IMR-90 (cell line): Measurements from ENCODE around the gene HEBP1. TPM values are rescaled to one million over a fixed set of nuclear protein-coding genes. Genes with fewer than 3 reads are reported as not detected.
A peak's percentile ranks its signal among the peaks of the same experiment; 100 is the strongest.

ENCODE experiments used
- ATAC-seq: fragments of 200-7000 bp; cut with Tn5 transposase; 2 replicates; pipeline ENCODE4 v1.9.1; 2020; ENCODE audit warnings: low read depth, mild to moderate bottlenecking, moderate library complexity
- BruUV-seq: library from RNA; stranded (reverse); fragments of 400-500 nt; replicated peaks from 2 replicates; lab custom pipeline; 2021; lab: Mats Ljungman, UMichigan
- CTCF ChIA-PET: fragments of 300-600 bp; formaldehyde crosslinking; extraction: SDS; loops from one replicate; lab custom pipeline; 2021; ENCODE audit warnings: antibody characterized with exemption; lab: Yijun Ruan, JAX
- POLR2A ChIA-PET: fragments of 300-600 bp; sonication (Branson Sonifier 250); formaldehyde crosslinking; loops from one replicate; lab custom pipeline; 2022; ENCODE audit warnings: antibody characterized with exemption; ENCODE audit not compliant: unreplicated experiment; lab: Charles Lee
- DNase-seq: peaks from one replicate; pipeline ENCODE4 v3.0.0; 2013
- H2AFZ ChIP-seq: replicated peaks from 2 replicates; pipeline ENCODE3; 2013; ENCODE audit warnings: low read length, mild to moderate bottlenecking; ENCODE audit not compliant: poor library complexity
- H2AK5ac ChIP-seq: 2 replicates; pipeline ENCODE4 v1.6.1; 2013; ENCODE audit warnings: low read depth, low read length, inconsistent platforms
- H2AK9ac ChIP-seq: replicated peaks from 2 replicates; pipeline ENCODE3; 2013; ENCODE audit warnings: mild to moderate bottlenecking, low read depth, low read length, moderate library complexity; ENCODE audit not compliant: poor library complexity
- H2BK120ac ChIP-seq: 2 replicates; pipeline ENCODE4 v1.6.1; 2013; ENCODE audit warnings: low read depth, low read length, inconsistent platforms
- H2BK15ac ChIP-seq: 3 replicates; pipeline ENCODE4 v1.6.1; 2013; ENCODE audit warnings: low read depth, low read length, inconsistent platforms
- H2BK20ac ChIP-seq: 2 replicates; pipeline ENCODE4 v1.6.1; 2013; ENCODE audit warnings: low read depth, mild to moderate bottlenecking, inconsistent platforms, low read length, moderate library complexity
- H2BK5ac ChIP-seq: 2 replicates; pipeline ENCODE4 v1.6.1; 2013; ENCODE audit warnings: mild to moderate bottlenecking, low read depth, low read length, inconsistent platforms; ENCODE audit not compliant: poor library complexity, severe bottlenecking
- H3K14ac ChIP-seq: replicated peaks from 2 replicates; pipeline ENCODE4 v1.6.1; 2013; ENCODE audit warnings: low read depth, low read length, inconsistent platforms
- H3K18ac ChIP-seq: 2 replicates; pipeline ENCODE4 v1.6.1; 2013; ENCODE audit warnings: low read depth, low read length, control low read depth
- H3K23ac ChIP-seq: 2 replicates; pipeline ENCODE4 v1.6.1; 2013; ENCODE audit warnings: low read depth, low read length, inconsistent platforms
- H3K27ac ChIP-seq: 2 replicates; pipeline ENCODE4 v1.5.1; 2013; ENCODE audit warnings: mild to moderate bottlenecking, control low read depth, low read length; ENCODE audit not compliant: insufficient read depth
- H3K27me3 ChIP-seq: 2 replicates; pipeline ENCODE4 v1.6.1; 2013; ENCODE audit warnings: low read length; ENCODE audit not compliant: control insufficient read depth, insufficient read depth
- H3K36me3 ChIP-seq: 2 replicates; pipeline ENCODE4 v1.6.1; 2013; ENCODE audit warnings: low read length, mixed read lengths; ENCODE audit not compliant: control insufficient read depth, insufficient read depth
- H3K4ac ChIP-seq: 2 replicates; pipeline ENCODE4 v1.6.1; 2013; ENCODE audit warnings: low read depth, low read length, inconsistent platforms
- H3K4me1 ChIP-seq: 2 replicates; pipeline ENCODE4 v1.6.1; 2013; ENCODE audit warnings: low read length, mixed read lengths; ENCODE audit not compliant: control insufficient read depth, insufficient read depth
- H3K4me2 ChIP-seq: 2 replicates; pipeline ENCODE4 v1.6.1; 2013; ENCODE audit warnings: low read depth, mild to moderate bottlenecking, control low read depth, low read length, moderate library complexity
- H3K4me3 ChIP-seq: 2 replicates; pipeline ENCODE4 v1.5.1; 2013; ENCODE audit warnings: low read depth, mild to moderate bottlenecking, control low read depth, low read length, moderate library complexity; ENCODE audit not compliant: insufficient read depth
- H3K56ac ChIP-seq: 2 replicates; pipeline ENCODE4 v1.6.1; 2013; ENCODE audit warnings: low read length, inconsistent platforms; ENCODE audit not compliant: insufficient read depth; ENCODE audit errors: extremely low read depth
- H3K79me1 ChIP-seq, 2 experiments: 2 replicates each; pipeline ENCODE4 v1.6.1; 2013; ENCODE audit warnings: low read length in 2 of 2, inconsistent platforms in 1 of 2, low read depth in 1 of 2
- H3K9ac ChIP-seq: 2 replicates; pipeline ENCODE4 v1.6.1; 2013; ENCODE audit warnings: low read depth, low read length, control low read depth
- H3K9me1 ChIP-seq: 2 replicates; pipeline ENCODE4 v1.6.1; 2013; ENCODE audit warnings: low read length, inconsistent platforms; ENCODE audit not compliant: insufficient read depth
- H3K9me3 ChIP-seq: 2 replicates; pipeline ENCODE4 v1.6.1; 2013; ENCODE audit warnings: low read length; ENCODE audit not compliant: control insufficient read depth, insufficient read depth
- H4K20me1 ChIP-seq: 2 replicates; pipeline ENCODE4 v1.6.1; 2013; ENCODE audit warnings: low read length, inconsistent platforms; ENCODE audit not compliant: insufficient read depth
- H4K5ac ChIP-seq: 2 replicates; pipeline ENCODE4 v1.6.1; 2013; ENCODE audit warnings: mild to moderate bottlenecking, low read depth, low read length, control low read depth
- H4K8ac ChIP-seq, 2 experiments: 2 replicates each; pipeline ENCODE4 v1.6.1; 2013; ENCODE audit warnings: low read depth in 2 of 2, low read length in 2 of 2, control low read depth in 1 of 2, inconsistent platforms in 1 of 2
- H4K91ac ChIP-seq: 2 replicates; pipeline ENCODE4 v1.6.1; 2013; ENCODE audit warnings: low read depth, low read length, inconsistent platforms; ENCODE audit not compliant: insufficient read depth
- BHLHE40 ChIP-seq: fragments of 150-350 bp; IDR thresholded peaks from 2 replicates; pipeline ENCODE4 v1.6.1; 2016; ENCODE audit warnings: mild to moderate bottlenecking, low read depth, low read length
- CEBPB ChIP-seq: IDR thresholded peaks from 2 replicates; pipeline ENCODE4 v1.6.1; 2012; ENCODE audit warnings: low read depth, low read length, improper control_type of control experiment
- CHD1 ChIP-seq: IDR thresholded peaks from 2 replicates; pipeline ENCODE4 v1.6.1; 2012; ENCODE audit warnings: low read depth, low read length, improper control_type of control experiment
- CTCF ChIP-seq: conservative IDR thresholded peaks from 2 replicates; pipeline ENCODE4 v1.5.1; 2012; ENCODE audit warnings: mild to moderate bottlenecking, low read depth, low read length, improper control_type of control experiment
- ELK1 ChIP-seq: fragments of 150-350 bp; IDR thresholded peaks from 2 replicates; pipeline ENCODE4 v1.6.1; 2016; ENCODE audit warnings: low read depth, mild to moderate bottlenecking, low read length, moderate library complexity, borderline replicate concordance
- FOS ChIP-seq: fragments of 150-350 bp; IDR thresholded peaks from 2 replicates; pipeline ENCODE4 v1.6.1; 2016; ENCODE audit warnings: low read depth, low read length
- MAFK ChIP-seq: IDR thresholded peaks from 2 replicates; pipeline ENCODE4 v1.6.1; 2012; ENCODE audit warnings: low read depth, low read length, improper control_type of control experiment
- MAZ ChIP-seq: IDR thresholded peaks from 2 replicates; pipeline ENCODE4 v1.6.1; 2012; ENCODE audit warnings: low read depth, mild to moderate bottlenecking, low read length, improper control_type of control experiment, moderate library complexity, borderline replicate concordance
- MXI1 ChIP-seq: IDR thresholded peaks from 2 replicates; pipeline ENCODE4 v1.6.1; 2012; ENCODE audit warnings: low read depth, mild to moderate bottlenecking, low read length, moderate library complexity, borderline replicate concordance
- NFE2L2 ChIP-seq: fragments of 150-350 bp; IDR thresholded peaks from 2 replicates; pipeline ENCODE4 v1.6.1; 2016; ENCODE audit warnings: low read depth, mild to moderate bottlenecking, low read length
- POLR2A ChIP-seq: IDR thresholded peaks from 2 replicates; pipeline ENCODE4 v1.6.1; 2012; ENCODE audit warnings: mild to moderate bottlenecking, low read depth, low read length
- RAD21 ChIP-seq: IDR thresholded peaks from 2 replicates; pipeline ENCODE4 v1.6.1; 2012; ENCODE audit warnings: low read length, improper control_type of control experiment
- RCOR1 ChIP-seq: IDR thresholded peaks from 2 replicates; pipeline ENCODE4 v1.6.1; 2012; ENCODE audit warnings: mild to moderate bottlenecking, low read length, improper control_type of control experiment; ENCODE audit not compliant: insufficient replicate concordance
- RFX5 ChIP-seq: IDR thresholded peaks from 2 replicates; pipeline ENCODE4 v1.8.0; 2012; ENCODE audit warnings: low read depth, mild to moderate bottlenecking, low read length, moderate library complexity
- SMC3 ChIP-seq: fragments of 150-350 bp; IDR thresholded peaks from 2 replicates; pipeline ENCODE4 v1.6.1; 2016; ENCODE audit warnings: low read depth, mild to moderate bottlenecking, antibody characterized with exemption, low read length, moderate library complexity
- USF2 ChIP-seq: fragments of 150-350 bp; IDR thresholded peaks from 2 replicates; pipeline ENCODE4 v1.6.1; 2017; ENCODE audit warnings: mild to moderate bottlenecking, antibody characterized with exemption, low read length, low read depth
- WGBS, 2 experiments: methylation state at CpG; one replicate each; pipeline versions ENCODE4 v1.1.5 to v1.1.7; 2013; ENCODE audit warnings: missing lambda C conversion rate in 2 of 2; ENCODE audit not compliant: insufficient read length in 1 of 2; ENCODE audit errors: extremely low coverage in 2 of 2; 5-methylcytosine and 5-hydroxymethylcytosine counted together
- dilution Hi-C: fragments of 300-500 bp; cut with HindIII; formaldehyde crosslinking; loops from one replicate; pipeline ENCODE4 v1.14.3; 2018; ENCODE audit warnings: low sequenced_read_pairs; ENCODE audit not compliant: unreplicated experiment
- in situ Hi-C: fragments of 300-500 bp; cut with MboI; formaldehyde crosslinking; loops from 3 replicates; pipeline ENCODE4 v1.14.3; 2019; ENCODE audit warnings: low sequenced_read_pairs, inconsistent platforms, mixed read lengths
- intact Hi-C: fragments of 100-400 bp; cut with micrococcal nuclease; formaldehyde crosslinking; loops from 2 replicates; pipeline ENCODE4 v1.10.0; 2022
- polyA plus RNA-seq, 3 experiments: library from polyadenylated mRNA; depleted of rRNA; stranded (reverse); fragments of >200 nt; gene quantifications; 2 replicates each; pipeline ENCODE4 v1.2.3, GENCODE V29; 2012; ENCODE audit warnings: low replicate concordance in 1 of 3
- total RNA-seq: library from RNA; depleted of rRNA; stranded (reverse); fragments of >200 nt; gene quantifications from 2 replicates; pipeline ENCODE4 v1.2.3, GENCODE V29; 2012

HEBP1 gene
- total and polyA plus RNA-seq, 2 of the 4 experiments (the other 2 are of a cell fraction): 18.8 to 49.2 TPM

GRCh38 chr12:13024531-13024916 lies 24.5 kb upstream of the HEBP1 start:
- no peak overlapping the region for H2BK15ac ChIP-seq
- no peak overlapping the region for H4K8ac ChIP-seq
- H4K91ac ChIP-seq: no peak overlapping the region
- no peak overlapping the region for H4K5ac ChIP-seq
- dilution Hi-C loops (no loop called here), in situ Hi-C loops (no loop called here), intact Hi-C loops (loop anchor here (1.0 to 5.0 kb wide), 5 partner anchors 58 to 508 kb away; no protein-coding TSS in a partner anchor)
- BruUV-seq: no TSS peak
- 67% methylated on average over 2 of the region's 5 CpGs; no CpG with 5 or more reads in 1 of the 2 experiments for WGBS, 2 experiments
- no peak overlapping the region for H3K56ac ChIP-seq
- H2AK9ac ChIP-seq: no peak overlapping the region
- H2AFZ ChIP-seq: no peak overlapping the region
- no peak overlapping the region for H3K14ac ChIP-seq
- no peak overlapping the region for H3K9ac ChIP-seq
- H3K4me2 ChIP-seq: no peak overlapping the region
- no peak overlapping the region; the same call in 1 of the 2 replicates for H2BK120ac ChIP-seq
- H2BK5ac ChIP-seq: no peak overlapping the region
- no peak overlapping the region for H3K4me3 ChIP-seq
- no peak overlapping the region for H2BK20ac ChIP-seq
- H3K27me3 ChIP-seq: peaks cover 2% of the 10 kb centered on the region; the same call in 1 of the 2 replicates
- TF ChIP-seq NFE2L2 (no peak), RAD21 (no peak), RCOR1 (no peak), RFX5 (no peak), MAFK (no peak), USF2 (no peak), CTCF (no peak), BHLHE40 (no peak), CHD1 (no peak), POLR2A (no peak), MXI1 (no peak), CEBPB (no peak), MAZ (no peak), ELK1 (no peak), FOS (no peak), SMC3 (no peak)
- H2AK5ac ChIP-seq: 0 out of 2 replicates have a peak overlapping the region, but pooled peaks have one; percentile 43
- H4K20me1 ChIP-seq: no peaks in the 10 kb centered on the region
- peak overlapping the region; percentile 30; the same call in 1 of the 2 replicates for H3K4ac ChIP-seq
- H3K79me1 ChIP-seq: no peaks in the 10 kb centered on the region
- ChIA-PET CTCF (interaction anchor here (0.6 to 2.2 kb wide), 20 partner anchors 9 to 211 kb away, joined by 3 to 19 read pairs (median 4); partner anchors contain the start of gene EMP1), POLR2A (no interaction called here)
- ATAC-seq (no peak), DNase-seq (no peak)
- H3K9me3 ChIP-seq: no peaks in the 10 kb centered on the region
- H3K36me3 ChIP-seq: no peaks in the 10 kb centered on the region
- H3K9me1 ChIP-seq: no peaks in the 10 kb centered on the region
- H3K23ac ChIP-seq: no peak overlapping the region
- H3K27ac ChIP-seq: no peak overlapping the region
- H3K4me1 ChIP-seq: peaks cover 3% of the 10 kb centered on the region
- no peak overlapping the region for H3K18ac ChIP-seq
